ENCODE results near the gene NEO1.

The NEO1 gene

GRCh38 chr15:73305331-73306211, 253.3 kb downstream of the NEO1 start:
- no peak for DNase-seq (ENCODE audit: low read depth)

- no peak for DNase-seq (ENCODE audit: low read depth)
These were observed 256.0 kb downstream of the NEO1 start for GRCh38 chr15:73308305-73308704.

- DNase-seq (ENCODE audit: low read depth): no peak
These were observed 261.6 kb downstream of the NEO1 start for GRCh38 chr15:73313861-73314260.

- no peak for DNase-seq (ENCODE audit: low read depth)
These were observed 265.6 kb downstream of the NEO1 start for GRCh38 chr15:73317651-73318462.

GRCh38 chr15:73318463-73319351, 266.4 kb downstream of the NEO1 start:
- DNase-seq (ENCODE audit: low read depth): no peak

- no peak for DNase-seq (ENCODE audit: low read depth)
These were observed 267.4 kb downstream of the NEO1 start for GRCh38 chr15:73319460-73320245.

- DNase-seq (ENCODE audit: low read depth): no peak
These were observed 268.4 kb downstream of the NEO1 start for GRCh38 chr15:73320619-73321180.

GRCh38 chr15:73321496-73322450, 269.5 kb downstream of the NEO1 start:
- no peak for DNase-seq (ENCODE audit: low read depth)

GRCh38 chr15:73322665-73323373, 270.6 kb downstream of the NEO1 start:
- no peak for DNase-seq (ENCODE audit: low read depth)

GRCh38 chr15:73323374-73323955, 271.2 kb downstream of the NEO1 start:
- no peak for DNase-seq (ENCODE audit: low read depth)

- DNase-seq (ENCODE audit: low read depth): no peak
These were observed 271.7 kb downstream of the NEO1 start for GRCh38 chr15:73323956-73324355.

- DNase-seq (ENCODE audit: low read depth): no peak
These were observed 272.4 kb downstream of the NEO1 start for GRCh38 chr15:73324496-73325170.

GRCh38 chr15:73325191-73325861, 273.1 kb downstream of the NEO1 start:
- DNase-seq (ENCODE audit: low read depth): no peak

- DNase-seq (ENCODE audit: low read depth): no peak
These were observed 273.9 kb downstream of the NEO1 start for GRCh38 chr15:73326157-73326556.

GRCh38 chr15:73328149-73328820, 276.0 kb downstream of the NEO1 start:
- DNase-seq (ENCODE audit: low read depth): no peak

- no peak for DNase-seq (ENCODE audit: low read depth)
These were observed 276.7 kb downstream of the NEO1 start for GRCh38 chr15:73328981-73329380.

Data from stimulated activated CD8-positive, alpha-beta memory T cell treated with anti-CD3 and anti-CD28 coated beads, Interleukin-15, amount 100 ng/mL, for 24 hours (primary cell).